ENCODE measurements around the gene GOLGB1.
"Not testable (repeated sequence)": the region's sequence is repeated elsewhere in the genome, so short reads cannot be mapped to it uniquely, and the experiment has no call there.

The GOLGB1 gene

DNA sequence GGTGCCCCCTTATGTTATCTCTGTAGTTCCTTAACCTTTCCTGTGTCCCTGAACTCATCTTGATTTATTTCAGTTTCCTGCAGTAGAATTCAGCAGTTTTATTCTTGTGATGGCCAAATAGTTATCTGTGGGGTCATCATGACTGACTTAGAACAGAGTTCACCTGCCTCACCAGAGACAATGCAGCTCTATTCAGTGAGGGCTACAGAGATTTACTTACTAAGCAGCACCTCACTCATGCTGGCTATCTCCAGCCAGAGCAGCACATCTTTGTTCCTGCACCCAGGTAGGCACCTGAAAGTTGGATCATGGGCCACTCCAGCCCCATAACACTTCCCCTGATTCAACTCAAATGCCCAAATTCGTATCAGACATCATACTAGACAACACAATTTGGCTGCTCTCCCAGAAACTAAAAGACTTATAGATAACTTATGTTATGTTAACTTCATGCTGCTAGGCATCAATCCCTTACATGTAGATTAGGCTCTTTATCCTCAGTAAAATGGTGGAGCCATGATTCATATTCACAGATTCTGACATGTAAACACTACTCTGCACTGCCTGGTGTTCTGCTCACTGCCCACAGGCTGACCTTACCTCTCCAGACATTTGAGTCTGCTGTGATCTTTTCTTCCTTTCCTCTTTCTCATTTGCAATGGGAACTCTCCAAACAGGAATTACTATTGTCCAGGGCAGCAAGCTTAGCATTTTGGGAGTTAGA lies 9.3 kb upstream of the GOLGB1 start:
- Histone ChIP-seq H3K27ac (ENCODE audit: low read depth, low read length) (no peak overlapping the region), H3K4me1 (ENCODE audit: control insufficient read depth, insufficient read depth, low read length) (no peaks in the 10 kb centered on the region), H3K27me3 (ENCODE audit: control insufficient read depth, insufficient read depth, low read length) (no peaks in the 10 kb centered on the region), H3K36me3 (ENCODE audit: control insufficient read depth, insufficient read depth, low read length) (no peaks in the 10 kb centered on the region), H3K9ac (ENCODE audit: low read length) (no peak overlapping the region), H3K4me3 (ENCODE audit: low read length) (no peak overlapping the region)

DNA sequence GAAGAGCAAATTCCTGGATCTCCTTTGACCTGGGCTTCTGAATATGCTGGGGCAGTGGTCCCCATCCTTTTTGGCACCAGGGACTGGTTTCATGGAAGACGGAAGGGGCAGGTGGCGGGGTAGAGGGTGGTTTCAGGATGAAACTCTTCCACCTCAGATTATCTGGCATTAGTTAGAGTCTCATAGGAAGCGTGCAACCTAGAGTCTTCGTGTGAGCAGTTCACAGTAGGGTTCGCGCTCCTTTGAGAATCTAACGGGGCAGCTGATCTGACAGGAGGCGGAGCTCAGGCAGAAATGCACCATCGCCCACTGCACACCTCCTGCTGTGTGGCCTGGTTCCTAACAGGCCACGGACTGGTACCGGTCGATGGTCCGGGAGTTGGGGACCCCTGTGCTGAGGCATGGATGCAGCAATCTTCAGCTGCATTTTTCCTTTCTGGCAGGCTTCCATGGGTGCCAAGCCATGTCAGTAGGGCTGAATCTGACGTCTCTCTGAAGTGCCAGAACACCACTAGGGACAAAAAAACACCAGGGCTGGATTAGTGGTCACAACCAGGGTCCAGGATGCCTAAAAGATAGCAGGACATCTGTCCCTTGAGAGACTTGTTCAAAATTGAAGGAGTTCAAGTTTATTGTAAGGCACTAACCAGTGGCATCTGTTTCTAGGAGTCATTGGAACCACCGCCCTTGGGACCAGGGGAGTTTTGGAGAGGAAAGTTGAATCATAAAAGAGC lies 8.4 kb upstream of the GOLGB1 start:
- no peaks in the 10 kb centered on the region for H3K36me3 ChIP-seq (ENCODE audit: control insufficient read depth, insufficient read depth, low read length)
- no peak overlapping the region for H3K27ac ChIP-seq (ENCODE audit: low read depth, low read length)
- no peak overlapping the region for H3K4me3 ChIP-seq (ENCODE audit: low read length)
- H3K27me3 ChIP-seq (ENCODE audit: control insufficient read depth, insufficient read depth, low read length): no peaks in the 10 kb centered on the region
- no peaks in the 10 kb centered on the region for H3K4me1 ChIP-seq (ENCODE audit: control insufficient read depth, insufficient read depth, low read length)
- H3K9ac ChIP-seq (ENCODE audit: low read length): no peak overlapping the region

DNA sequence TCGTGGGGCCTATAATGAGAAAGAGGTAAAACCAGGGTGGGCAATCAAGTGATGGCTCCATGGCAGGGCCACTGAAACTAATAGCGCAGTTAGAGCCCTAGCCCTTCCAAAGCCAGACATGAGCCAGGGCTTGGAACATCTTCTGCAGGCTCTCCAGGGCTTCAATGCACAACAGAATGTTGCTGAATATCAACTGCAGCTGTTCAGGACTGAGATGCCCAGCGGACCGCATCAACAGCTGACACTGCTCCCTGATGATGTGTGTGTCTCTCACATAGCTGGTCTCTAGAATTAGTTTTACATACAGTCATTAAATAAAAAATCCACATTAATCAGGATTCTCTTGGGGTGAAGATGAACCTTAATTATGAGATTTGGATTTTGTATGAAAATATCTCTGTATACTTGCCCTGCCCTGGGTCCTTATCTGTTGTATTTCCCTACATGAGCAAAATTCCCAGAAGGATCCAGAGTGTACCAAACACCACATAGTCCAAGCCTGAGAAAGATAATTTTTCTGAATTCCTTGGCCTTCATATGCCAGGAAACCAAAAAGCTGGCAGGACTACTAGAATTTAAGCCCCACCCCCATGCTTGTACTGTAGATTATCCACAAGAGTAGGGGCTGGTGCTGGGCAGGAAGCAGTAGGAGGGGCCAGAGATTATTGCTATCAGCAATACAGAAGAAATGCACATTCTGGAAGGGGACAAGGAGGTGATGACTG lies 7.7 kb upstream of the GOLGB1 start:
- no peaks in the 10 kb centered on the region for H3K27me3 ChIP-seq (ENCODE audit: control insufficient read depth, insufficient read depth, low read length)
- no peak overlapping the region for H3K9ac ChIP-seq (ENCODE audit: low read length)
- H3K4me1 ChIP-seq (ENCODE audit: control insufficient read depth, insufficient read depth, low read length): no peaks in the 10 kb centered on the region
- no peaks in the 10 kb centered on the region for H3K36me3 ChIP-seq (ENCODE audit: control insufficient read depth, insufficient read depth, low read length)
- H3K27ac ChIP-seq (ENCODE audit: low read depth, low read length): no peak overlapping the region
- no peak overlapping the region for H3K4me3 ChIP-seq (ENCODE audit: low read length)

DNA sequence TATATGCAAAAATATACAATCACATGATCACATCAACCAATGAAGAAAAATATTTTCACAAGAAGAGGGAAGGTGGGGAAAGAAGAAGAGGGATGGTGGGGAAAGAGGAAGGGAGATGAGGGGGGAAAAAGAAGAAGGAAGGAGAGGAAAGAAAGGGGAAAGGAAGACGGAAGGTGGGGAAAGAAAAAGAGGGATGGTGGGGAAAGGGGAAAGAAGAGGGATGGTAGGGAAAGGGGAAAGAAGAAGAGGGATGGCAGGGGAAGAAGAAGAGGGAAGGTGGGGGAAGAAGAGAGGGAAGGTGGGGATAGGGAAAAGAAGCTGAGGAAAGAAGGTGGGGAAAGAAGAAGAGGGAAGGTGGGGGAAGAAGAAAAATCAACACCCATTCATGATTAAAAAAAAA lies 3.2 kb upstream of the GOLGB1 start:
- H3K4me3 ChIP-seq (ENCODE audit: low read length): no peak overlapping the region

DNA sequence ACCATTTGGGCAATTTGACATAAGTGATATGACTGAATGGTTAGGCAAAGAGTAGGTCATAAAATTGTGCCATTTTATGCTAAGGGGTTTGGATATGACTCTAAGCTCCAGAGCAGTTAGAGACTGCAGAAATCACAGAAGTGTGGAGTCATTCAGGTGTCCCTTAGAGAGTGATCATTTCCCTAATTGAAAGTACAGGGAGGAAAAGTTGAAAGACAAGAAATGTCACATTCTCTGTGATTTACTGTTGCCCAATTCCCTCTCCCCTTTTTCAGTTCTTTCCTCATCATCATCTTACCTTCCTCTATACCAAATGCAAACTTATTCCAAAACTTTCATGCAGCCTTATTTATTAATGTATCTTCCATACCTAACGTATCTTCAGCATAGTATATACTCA lies 2.7 kb upstream of the GOLGB1 start:
- no peak overlapping the region for H3K27ac ChIP-seq (ENCODE audit: low read depth, low read length)
- no peak overlapping the region for H3K4me3 ChIP-seq (ENCODE audit: low read length)
- H3K9ac ChIP-seq (ENCODE audit: low read length): no peak overlapping the region
- peaks cover 7% of the 10 kb centered on the region for H3K4me1 ChIP-seq (ENCODE audit: control insufficient read depth, insufficient read depth, low read length)
- no peaks in the 10 kb centered on the region for H3K27me3 ChIP-seq (ENCODE audit: control insufficient read depth, insufficient read depth, low read length)
- H3K36me3 ChIP-seq (ENCODE audit: control insufficient read depth, insufficient read depth, low read length): no peaks in the 10 kb centered on the region

More for the DNA sequence above, 3.2 kb upstream of the GOLGB1 start:
- Histone ChIP-seq H3K27ac (ENCODE audit: low read depth, low read length) (no peak overlapping the region), H3K27me3 (ENCODE audit: control insufficient read depth, insufficient read depth, low read length) (no peaks in the 10 kb centered on the region), H3K36me3 (ENCODE audit: control insufficient read depth, insufficient read depth, low read length) (no peaks in the 10 kb centered on the region), H3K9ac (ENCODE audit: low read length) (no peak overlapping the region), H3K4me1 (ENCODE audit: control insufficient read depth, insufficient read depth, low read length) (peaks cover 7% of the 10 kb centered on the region)

DNA sequence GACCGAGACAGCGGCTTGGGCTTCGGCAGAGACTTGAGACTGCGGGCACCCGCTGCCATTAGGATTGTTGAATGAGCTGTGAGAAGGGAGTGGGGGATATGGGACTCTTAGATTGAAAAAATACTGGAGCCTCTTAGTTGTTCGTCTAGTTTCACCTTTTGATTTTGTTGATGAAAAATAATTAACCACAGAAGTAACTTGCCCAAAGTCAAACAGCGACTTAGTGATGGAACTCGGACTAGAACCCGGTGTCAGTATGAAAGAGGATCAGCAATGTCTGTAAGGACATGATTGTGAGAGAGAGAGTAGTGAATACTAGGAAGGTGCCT lies 510 bp upstream of the GOLGB1 start:
- H3K4me1 ChIP-seq (ENCODE audit: control insufficient read depth, insufficient read depth, low read length): peaks cover 7% of the 10 kb centered on the region
- no peaks in the 10 kb centered on the region for H3K36me3 ChIP-seq (ENCODE audit: control insufficient read depth, insufficient read depth, low read length)
- no peaks in the 10 kb centered on the region for H3K27me3 ChIP-seq (ENCODE audit: control insufficient read depth, insufficient read depth, low read length)
- H3K4me3 ChIP-seq (ENCODE audit: low read length): peak overlapping the region; percentile 85
- peak overlapping the region; percentile 51 for H3K9ac ChIP-seq (ENCODE audit: low read length)
- H3K27ac ChIP-seq (ENCODE audit: low read depth, low read length): peak overlapping the region; percentile 70

DNA sequence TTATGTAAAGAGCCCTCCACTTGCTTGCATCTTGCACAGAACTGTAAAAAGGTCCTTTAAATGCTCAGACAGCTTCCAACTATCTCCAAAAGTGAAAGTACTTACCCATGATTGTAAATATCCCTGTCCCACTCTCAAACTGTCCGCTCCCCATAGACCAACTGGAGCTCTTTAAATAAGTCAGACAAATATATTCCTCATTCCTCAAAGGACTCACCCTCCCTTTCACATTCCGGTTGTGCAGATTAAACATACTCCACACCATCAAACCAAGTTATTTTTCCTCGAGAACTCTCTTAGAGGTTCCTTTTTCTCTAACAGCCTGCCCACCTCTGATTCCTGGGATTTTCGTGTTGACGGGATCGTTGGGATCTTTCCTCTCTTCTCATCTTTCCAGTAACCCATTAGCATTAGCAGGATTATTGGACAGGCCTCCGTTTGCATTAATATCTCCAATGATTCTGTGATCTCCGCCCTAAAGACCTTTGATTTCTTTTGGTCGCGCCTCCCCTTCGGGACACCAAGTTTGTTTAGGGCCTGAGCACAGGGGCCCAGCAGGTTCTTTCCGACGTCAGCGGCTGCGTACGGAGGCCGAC lies 763 bp downstream of the GOLGB1 start:
- H3K27me3 ChIP-seq (ENCODE audit: control insufficient read depth, insufficient read depth, low read length): no peaks in the 10 kb centered on the region
- peak overlapping the region; percentile 83 for H3K9ac ChIP-seq (ENCODE audit: low read length)
- H3K4me1 ChIP-seq (ENCODE audit: control insufficient read depth, insufficient read depth, low read length): peaks cover 7% of the 10 kb centered on the region
- H3K27ac ChIP-seq (ENCODE audit: low read depth, low read length): peak overlapping the region; percentile 82
- peak overlapping the region; percentile 85 for H3K4me3 ChIP-seq (ENCODE audit: low read length)
- H3K36me3 ChIP-seq (ENCODE audit: control insufficient read depth, insufficient read depth, low read length): peaks cover 3% of the 10 kb centered on the region

DNA sequence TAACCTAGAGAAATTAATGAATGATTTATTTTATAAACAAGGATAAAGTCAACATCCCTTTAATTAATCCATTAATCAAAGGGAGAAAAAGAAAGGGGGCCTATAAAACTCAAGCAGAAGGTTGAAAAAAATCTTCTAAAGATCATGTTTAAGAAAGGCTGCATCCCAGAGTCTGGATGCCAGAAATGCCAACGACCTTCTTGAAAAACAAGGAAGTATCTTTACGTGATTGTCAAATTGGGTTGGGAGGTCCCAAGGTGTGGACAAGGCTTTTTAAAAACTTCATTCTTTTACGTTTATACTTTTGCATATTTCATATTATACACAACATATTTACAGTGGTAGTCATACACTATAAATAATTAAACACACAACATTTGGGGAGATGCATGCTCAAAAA lies 1.6 kb downstream of the GOLGB1 start:
- Histone ChIP-seq H3K4me1 (ENCODE audit: control insufficient read depth, insufficient read depth, low read length) (peaks cover 7% of the 10 kb centered on the region), H3K4me3 (ENCODE audit: low read length) (peak overlapping the region; percentile 85), H3K36me3 (ENCODE audit: control insufficient read depth, insufficient read depth, low read length) (peaks cover 3% of the 10 kb centered on the region), H3K9ac (ENCODE audit: low read length) (no peak overlapping the region), H3K27me3 (ENCODE audit: control insufficient read depth, insufficient read depth, low read length) (no peaks in the 10 kb centered on the region), H3K27ac (ENCODE audit: low read depth, low read length) (no peak overlapping the region)

DNA sequence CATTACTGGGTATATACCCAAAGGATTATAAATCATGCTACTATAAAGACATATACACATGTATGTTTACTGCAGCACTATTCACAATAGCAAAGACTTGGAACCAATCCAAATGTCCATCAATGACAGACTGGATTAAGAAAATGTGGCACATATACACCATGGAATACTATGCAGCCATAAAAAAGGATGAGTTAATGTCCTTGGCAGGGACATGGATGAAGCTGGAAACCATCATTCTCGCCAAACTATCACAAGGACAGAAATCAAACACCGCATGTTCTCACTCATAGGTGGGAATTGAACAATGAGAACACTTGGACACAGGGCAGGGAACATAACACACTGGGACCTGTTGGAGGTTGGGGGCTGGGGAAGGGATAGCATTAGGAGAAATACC lies 6.4 kb downstream of the GOLGB1 start:
- not testable (repeated sequence) for H3K4me1 ChIP-seq (ENCODE audit: control insufficient read depth, insufficient read depth, low read length); H3K36me3 ChIP-seq (ENCODE audit: control insufficient read depth, insufficient read depth, low read length); H3K27ac ChIP-seq (ENCODE audit: low read depth, low read length); H3K9ac ChIP-seq (ENCODE audit: low read length); H3K4me3 ChIP-seq (ENCODE audit: low read length); H3K27me3 ChIP-seq (ENCODE audit: control insufficient read depth, insufficient read depth, low read length)

DNA sequence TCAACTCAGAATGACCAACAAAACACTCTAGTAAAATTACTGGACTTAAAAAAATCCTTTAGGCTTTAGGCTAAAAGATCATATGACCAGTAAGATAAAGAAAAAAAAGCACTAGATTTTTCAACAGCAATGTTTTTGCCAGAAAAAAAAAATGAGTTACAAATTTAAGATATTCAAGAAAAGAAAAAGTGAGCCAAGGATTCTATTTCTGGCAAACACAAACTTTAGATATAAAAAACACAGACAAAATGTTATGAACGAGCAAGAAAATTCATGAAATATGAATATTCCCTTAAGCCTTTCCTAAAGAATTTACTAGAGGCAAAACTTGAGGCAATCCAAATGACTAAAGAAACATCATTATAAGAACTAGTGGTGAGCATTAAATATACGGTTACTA lies 8.6 kb downstream of the GOLGB1 start:
- no peak overlapping the region for H3K4me3 ChIP-seq (ENCODE audit: low read length)
- no peaks in the 10 kb centered on the region for H3K4me1 ChIP-seq (ENCODE audit: control insufficient read depth, insufficient read depth, low read length)
- no peaks in the 10 kb centered on the region for H3K27me3 ChIP-seq (ENCODE audit: control insufficient read depth, insufficient read depth, low read length)
- no peak overlapping the region for H3K27ac ChIP-seq (ENCODE audit: low read depth, low read length)
- H3K9ac ChIP-seq (ENCODE audit: low read length): no peak overlapping the region
- H3K36me3 ChIP-seq (ENCODE audit: control insufficient read depth, insufficient read depth, low read length): peaks cover 3% of the 10 kb centered on the region

DNA sequence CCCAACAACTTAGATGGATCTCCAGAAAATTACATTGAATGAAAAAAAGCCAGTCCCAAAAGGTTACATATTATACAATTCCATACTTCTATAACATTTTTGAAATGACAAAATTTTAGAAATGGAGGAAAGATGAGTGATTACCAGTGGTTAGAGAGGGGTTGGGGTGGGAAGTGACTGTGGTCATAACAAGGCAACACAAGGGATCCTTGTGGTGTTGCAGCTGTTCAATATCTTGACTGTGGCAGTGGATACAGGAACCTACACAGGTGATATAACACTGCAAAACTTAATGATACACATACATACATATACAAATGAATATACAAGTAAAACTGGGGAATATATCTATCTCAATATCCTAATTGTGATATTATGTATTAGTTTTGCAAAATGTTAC lies 9.6 kb downstream of the GOLGB1 start:
- Histone ChIP-seq H3K27me3 (ENCODE audit: control insufficient read depth, insufficient read depth, low read length) (no peaks in the 10 kb centered on the region), H3K4me3 (ENCODE audit: low read length) (no peak overlapping the region), H3K36me3 (ENCODE audit: control insufficient read depth, insufficient read depth, low read length) (peaks cover 2% of the 10 kb centered on the region), H3K27ac (ENCODE audit: low read depth, low read length) (no peak overlapping the region), H3K9ac (ENCODE audit: low read length) (no peak overlapping the region), H3K4me1 (ENCODE audit: control insufficient read depth, insufficient read depth, low read length) (no peaks in the 10 kb centered on the region)

DNA sequence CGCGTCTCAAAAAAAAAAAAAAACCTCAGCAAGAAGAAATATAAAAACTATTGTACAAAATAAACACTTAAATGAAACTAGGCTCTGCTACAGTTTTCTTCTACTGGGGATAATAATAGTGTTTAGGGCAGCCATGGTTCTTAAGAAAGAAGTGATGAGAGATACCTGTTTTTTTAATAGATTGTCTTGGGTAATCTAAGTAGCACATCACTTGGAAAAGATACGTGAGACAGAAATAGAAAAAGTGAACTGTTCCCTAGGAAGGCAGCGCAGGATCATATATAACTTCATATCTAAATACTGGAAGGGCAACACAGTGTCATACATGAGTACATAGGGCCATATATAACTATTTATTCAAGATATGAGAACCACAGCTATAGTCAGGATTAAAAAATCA lies 11.9 kb downstream of the GOLGB1 start:
- H3K36me3 ChIP-seq (ENCODE audit: control insufficient read depth, insufficient read depth, low read length): no peaks in the 10 kb centered on the region
- no peaks in the 10 kb centered on the region for H3K27me3 ChIP-seq (ENCODE audit: control insufficient read depth, insufficient read depth, low read length)
- H3K9ac ChIP-seq (ENCODE audit: low read length): no peak overlapping the region
- no peak overlapping the region for H3K4me3 ChIP-seq (ENCODE audit: low read length)
- H3K27ac ChIP-seq (ENCODE audit: low read depth, low read length): no peak overlapping the region
- no peaks in the 10 kb centered on the region for H3K4me1 ChIP-seq (ENCODE audit: control insufficient read depth, insufficient read depth, low read length)
